ENCODE data around the gene PIP4K2B. TPM values are rescaled to one million over a fixed set of nuclear protein-coding genes. Genes with fewer than 3 reads are reported as not detected.

PIP4K2B gene
- total and polyA plus RNA-seq, 2 experiments from 2014 or later = 12.8 to 65.8 TPM

DNA sequence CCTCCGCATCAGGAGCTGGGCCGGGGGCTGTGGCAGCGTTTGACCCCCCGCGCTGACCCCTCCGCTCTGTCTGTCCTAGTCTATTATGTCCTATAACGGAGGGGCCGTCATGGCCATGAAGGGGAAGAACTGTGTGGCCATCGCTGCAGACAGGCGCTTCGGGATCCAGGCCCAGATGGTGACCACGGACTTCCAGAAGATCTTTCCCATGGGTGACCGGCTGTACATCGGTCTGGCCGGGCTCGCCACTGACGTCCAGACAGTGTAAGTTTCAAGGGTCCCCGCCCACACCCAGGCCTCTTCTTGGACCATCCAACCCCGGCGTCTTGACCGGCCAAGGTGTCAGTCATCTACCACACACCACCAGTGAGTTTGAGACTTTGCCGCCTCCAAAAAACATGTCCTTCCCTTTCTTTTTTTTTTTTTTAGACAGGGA, 46.3 kb downstream of the PIP4K2B start:
- peak overlapping the region; percentile 70 for H3K27ac ChIP-seq
- H3K79me2 ChIP-seq (ENCODE audit: insufficient read depth) = peaks cover 52% of the 10 kb centered on the region
- no peaks in the 10 kb centered on the region for H3K9me3 ChIP-seq (ENCODE audit: low read depth)
- peak overlapping the region; percentile 84 for H3K4me2 ChIP-seq (ENCODE audit: unreplicated experiment)
- H3K9me2 ChIP-seq (ENCODE audit: insufficient read depth) = no peaks in the 10 kb centered on the region
- H3K4me3 ChIP-seq = peak overlapping the region; percentile 76
- in situ Hi-C loops (cut with MboI) = no loop called here
- DNase-seq = peak; percentile 41
- peaks cover 4% of the 10 kb centered on the region; the same call in 1 of the 2 replicates for H3F3A ChIP-seq (ENCODE audit: insufficient read depth)
- peak overlapping the region; percentile 88 for H3K9ac ChIP-seq
- H2AFZ ChIP-seq = peak overlapping the region; percentile 88
- no peaks in the 10 kb centered on the region for H3K27me3 ChIP-seq (replicated peaks; ENCODE audit: insufficient read depth)
- TF ChIP-seq EZH2 (IDR thresholded peaks at IDR 0.05; ENCODE audit: insufficient read depth, poor library complexity, severe bottlenecking) (no peak), EZH2phosphoT487 (IDR thresholded peaks at IDR 0.05; ENCODE audit: insufficient read depth, low read depth) (no peak)
- H4K20me1 ChIP-seq (ENCODE audit: insufficient read depth) = no peaks in the 10 kb centered on the region
- 1 to 2% methylated on average over 22 of the region's 22 CpGs for WGBS, 2 experiments (ENCODE audit: low coverage in 1 of 2, low lambda C conversion rate in 2 of 2, missing lambda C conversion rate in 2 of 2)
- H3K36me3 ChIP-seq (ENCODE audit: low read depth) = peaks cover 21% of the 10 kb centered on the region
- H3K4me1 ChIP-seq (ENCODE audit: insufficient read depth) = peaks cover 12% of the 10 kb centered on the region

DNA sequence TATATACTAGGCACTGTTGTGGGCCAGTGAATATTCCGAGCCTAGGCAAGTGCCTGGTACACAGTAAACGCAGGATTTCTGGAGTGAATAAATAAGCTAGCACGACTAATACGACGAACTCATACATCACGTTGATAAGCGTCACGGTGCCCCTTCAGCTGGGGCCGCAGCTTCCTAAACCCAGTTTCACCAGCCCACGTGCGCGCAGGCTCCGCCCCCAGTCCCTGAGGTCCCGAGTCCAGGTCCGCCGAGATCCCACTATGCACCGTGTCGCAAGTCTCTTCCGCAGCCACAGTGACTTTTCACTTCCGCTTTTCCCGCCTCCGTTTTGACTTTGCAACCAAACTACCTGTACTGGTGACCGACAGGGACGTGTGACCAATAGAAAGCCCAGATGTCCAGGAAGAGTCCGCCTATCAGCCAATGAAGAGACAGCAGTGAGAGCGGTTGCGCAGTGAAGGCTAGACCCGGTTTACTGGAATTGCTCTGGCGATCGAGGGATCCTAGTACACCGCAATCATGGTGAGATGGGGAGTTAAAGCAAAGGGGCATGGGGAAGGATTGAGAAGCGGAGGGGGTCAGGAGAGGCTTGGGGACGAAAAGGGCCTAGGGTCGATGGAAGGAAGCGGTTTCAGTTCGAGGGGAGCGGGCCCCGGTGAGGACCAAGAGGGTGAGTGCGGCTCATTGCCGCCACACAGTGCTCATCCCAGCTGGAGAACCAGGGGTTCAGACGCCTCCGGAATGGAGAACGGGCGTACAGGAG, 46.9 kb downstream of the PIP4K2B start, which contains the start of gene PSMB3:
Gene PSMB3, plus strand, starts transcription at position 434 of the 763 bp plus-strand sequence. Its CDS starts 86 bp downstream, at position 520.
- H3K27ac ChIP-seq = peak within 1 kb of the TSS; percentile 70
- 0 to 1% methylated on average over 39 to 44 of the region's 44 CpGs for WGBS, 2 experiments (ENCODE audit: low coverage in 1 of 2, low lambda C conversion rate in 2 of 2, missing lambda C conversion rate in 2 of 2)
- H3K9me3 ChIP-seq (ENCODE audit: low read depth) = no peaks in the 10 kb centered on the region
- H3K4me3 ChIP-seq = peak within 1 kb of the TSS; percentile 76
- peak; percentile 99 for DNase-seq
- peaks cover 4% of the 10 kb centered on the region; the same call in 1 of the 2 replicates for H3F3A ChIP-seq (ENCODE audit: insufficient read depth)
- TF ChIP-seq EZH2phosphoT487 (IDR thresholded peaks at IDR 0.05; ENCODE audit: insufficient read depth, low read depth) = no peak
- H3K9me2 ChIP-seq (ENCODE audit: insufficient read depth) = no peaks in the 10 kb centered on the region
- H3K9ac ChIP-seq = peak within 1 kb of the TSS; percentile 88
- H3K4me2 ChIP-seq (ENCODE audit: unreplicated experiment) = peak within 1 kb of the TSS; percentile 96
- no peaks in the 10 kb centered on the region for H4K20me1 ChIP-seq (ENCODE audit: insufficient read depth)
- peaks cover 51% of the 10 kb centered on the region for H3K79me2 ChIP-seq (ENCODE audit: insufficient read depth)
- H3K36me3 ChIP-seq (ENCODE audit: low read depth) = peaks cover 21% of the 10 kb centered on the region
- peaks cover 12% of the 10 kb centered on the region for H3K4me1 ChIP-seq (ENCODE audit: insufficient read depth)
- peak within 1 kb of the TSS; percentile 88 for H2AFZ ChIP-seq
- in situ Hi-C loops (cut with MboI) = no loop called here
- no peaks in the 10 kb centered on the region for H3K27me3 ChIP-seq (replicated peaks; ENCODE audit: insufficient read depth)

DNA sequence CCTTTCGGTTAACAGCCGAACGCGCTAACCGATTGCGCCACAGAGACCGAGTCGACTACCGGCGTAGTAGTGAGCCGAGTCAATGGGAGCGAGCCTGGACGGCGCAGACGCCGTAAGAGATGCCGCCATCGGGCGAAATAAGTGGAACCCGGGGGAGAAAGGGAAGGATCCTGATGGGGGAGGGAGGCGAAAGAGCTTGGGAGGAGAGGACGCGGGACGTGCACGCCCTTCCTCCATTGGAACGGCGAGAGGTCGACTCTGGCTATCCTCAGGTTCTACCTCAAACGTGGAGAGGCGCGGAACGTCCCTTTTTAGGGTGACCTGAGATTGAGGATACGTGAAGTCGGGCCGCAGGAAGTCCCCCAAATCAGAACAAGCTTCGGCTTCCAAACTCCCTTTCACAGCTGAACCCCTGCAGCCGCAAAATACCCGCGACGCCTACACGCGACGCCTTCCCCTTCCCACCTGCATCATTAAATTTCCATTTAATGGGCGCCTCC, 47.5 kb downstream of the PIP4K2B start:
- H3K9ac ChIP-seq = peak overlapping the region; percentile 88
- 0 to 1% methylated on average over 44 of the region's 44 CpGs for WGBS, 2 experiments (ENCODE audit: low coverage in 1 of 2, low lambda C conversion rate in 2 of 2, missing lambda C conversion rate in 2 of 2)
- H3K27me3 ChIP-seq (replicated peaks; ENCODE audit: insufficient read depth) = no peaks in the 10 kb centered on the region
- peak; percentile 92 for DNase-seq
- no peak for TF ChIP-seq EZH2 (IDR thresholded peaks at IDR 0.05; ENCODE audit: insufficient read depth, poor library complexity, severe bottlenecking)
- no peak for TF ChIP-seq EZH2phosphoT487 (IDR thresholded peaks at IDR 0.05; ENCODE audit: insufficient read depth, low read depth)
- in situ Hi-C loops (cut with MboI) = no loop called here
- no peaks in the 10 kb centered on the region for H4K20me1 ChIP-seq (ENCODE audit: insufficient read depth)
- H3K36me3 ChIP-seq (ENCODE audit: low read depth) = peaks cover 15% of the 10 kb centered on the region
- peak overlapping the region; percentile 70 for H3K27ac ChIP-seq
- peaks cover 51% of the 10 kb centered on the region for H3K79me2 ChIP-seq (ENCODE audit: insufficient read depth)
- H3F3A ChIP-seq (ENCODE audit: insufficient read depth) = peaks cover 4% of the 10 kb centered on the region; the same call in 1 of the 2 replicates
- no peaks in the 10 kb centered on the region for H3K9me3 ChIP-seq (ENCODE audit: low read depth)
- peak overlapping the region; percentile 88 for H2AFZ ChIP-seq
- H3K4me2 ChIP-seq (ENCODE audit: unreplicated experiment) = peak overlapping the region; percentile 96
- H3K4me1 ChIP-seq (ENCODE audit: insufficient read depth) = peaks cover 12% of the 10 kb centered on the region
- H3K4me3 ChIP-seq = peak overlapping the region; percentile 76
- H3K9me2 ChIP-seq (ENCODE audit: insufficient read depth) = no peaks in the 10 kb centered on the region

DNA sequence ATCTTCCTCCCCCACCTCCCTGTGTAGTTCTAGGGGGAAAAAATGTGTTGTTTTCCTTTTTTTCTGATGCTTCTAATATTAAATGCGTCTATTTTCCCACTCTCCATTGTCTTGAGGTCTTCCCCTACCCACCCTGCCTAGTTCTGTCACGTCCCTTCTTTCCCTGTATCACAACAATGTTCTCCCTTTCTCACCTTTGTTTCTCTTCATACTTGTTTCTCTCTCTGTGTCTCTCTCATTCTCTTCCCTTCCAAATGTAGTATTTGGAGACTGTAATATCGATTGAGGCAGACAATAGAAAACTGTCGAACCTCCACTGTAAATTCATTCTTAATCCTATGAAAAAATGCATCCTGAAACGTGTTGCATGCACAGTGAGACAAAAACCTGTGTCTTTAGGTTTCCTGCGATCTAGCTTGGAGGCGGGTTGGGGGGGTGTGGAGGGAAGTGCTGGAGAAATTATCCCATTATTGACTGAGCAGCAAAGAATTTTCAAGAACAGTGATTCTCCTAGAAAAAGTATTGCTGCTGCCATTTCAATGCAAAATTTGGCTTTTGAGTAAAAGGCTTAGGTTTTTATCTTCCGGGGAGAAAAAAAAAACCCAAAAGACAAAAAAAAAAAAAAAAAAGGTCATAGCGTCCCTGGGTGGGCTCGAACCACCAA, 48.1 kb downstream of the PIP4K2B start:
- Histone ChIP-seq H3K27me3 (replicated peaks; ENCODE audit: insufficient read depth) (no peaks in the 10 kb centered on the region), H3K4me3 (peak overlapping the region; percentile 76), H3K36me3 (ENCODE audit: low read depth) (peaks cover 10% of the 10 kb centered on the region; the same call in 1 of the 2 replicates), H3K9me2 (ENCODE audit: insufficient read depth) (no peaks in the 10 kb centered on the region), H3K4me1 (ENCODE audit: insufficient read depth) (peaks cover 16% of the 10 kb centered on the region), H3K79me2 (ENCODE audit: insufficient read depth) (peaks cover 52% of the 10 kb centered on the region), H3K9me3 (ENCODE audit: low read depth) (no peaks in the 10 kb centered on the region), H3F3A (ENCODE audit: insufficient read depth) (peaks cover 4% of the 10 kb centered on the region; the same call in 1 of the 2 replicates), H2AFZ (peak overlapping the region; percentile 65), H3K9ac (peak overlapping the region; percentile 39; the same call in 1 of the 2 replicates), H3K4me2 (ENCODE audit: unreplicated experiment) (peak overlapping the region; percentile 96), H4K20me1 (ENCODE audit: insufficient read depth) (no peaks in the 10 kb centered on the region), H3K27ac (peak overlapping the region; percentile 26; the same call in 1 of the 2 replicates)
- in situ Hi-C loops (cut with MboI) = no loop called here
- DNase-seq = peak; percentile 63
- TF ChIP-seq EZH2phosphoT487 (IDR thresholded peaks at IDR 0.05; ENCODE audit: insufficient read depth, low read depth) (no peak), EZH2 (IDR thresholded peaks at IDR 0.05; ENCODE audit: insufficient read depth, poor library complexity, severe bottlenecking) (no peak)
- 2 to 3% methylated on average over 9 to 10 of the region's 10 CpGs for WGBS, 2 experiments (ENCODE audit: low coverage in 1 of 2, low lambda C conversion rate in 2 of 2, missing lambda C conversion rate in 2 of 2)

Measured in GM23248 (cell line).